BLaER1 treated with 17β-estradiol and CSF1 and Interleukin-3, amounts not matched to agents 10 nM and 100 nM (cell line): ENCODE results near the gene TCF20.

Source experiments
- H3K27ac ChIP-seq, 11 experiments: shearing (Covaris generic); formaldehyde crosslinking; 2 replicates each; pipeline ENCODE4 v1.8.1; 2022
- H3K27me3 ChIP-seq, 11 experiments: shearing (Covaris generic); formaldehyde crosslinking; 2 replicates each; pipeline ENCODE4 v1.8.1; 2022
- H3K36me3 ChIP-seq, 11 experiments: shearing (Covaris generic); formaldehyde crosslinking; 2 replicates each; pipeline ENCODE4 v1.8.1; 2022
- H3K4me1 ChIP-seq, 10 experiments: shearing (Covaris generic); formaldehyde crosslinking; 2 replicates each; pipeline ENCODE4 v1.8.1; 2022
- H3K4me2 ChIP-seq, 11 experiments: shearing (Covaris generic); formaldehyde crosslinking; 2 replicates each; pipeline ENCODE4 v1.8.1; 2022
- H3K4me3 ChIP-seq, 10 experiments: shearing (Covaris generic); formaldehyde crosslinking; 2 replicates each; pipeline ENCODE4 v1.8.1; 2022
- H3K9ac ChIP-seq, 11 experiments: shearing (Covaris generic); formaldehyde crosslinking; 2 replicates each; pipeline ENCODE4 v1.8.1; 2022
- H3K9me3 ChIP-seq, 11 experiments: shearing (Covaris generic); formaldehyde crosslinking; replicated peaks in 1 of 11; 2 replicates each; pipeline ENCODE4 v1.8.1; 2022
- H4K20me1 ChIP-seq, 11 experiments: shearing (Covaris generic); formaldehyde crosslinking; 2 replicates each; pipeline ENCODE4 v1.8.1; 2022
- Cebpa-rat ChIP-seq, 11 experiments: shearing (Covaris generic); IDR thresholded peaks; 2 replicates each; pipeline ENCODE4 v1.8.1; 2022

Gene TCF20

GRCh38 chr22:42297778-42298177 lies 27.3 kb upstream of the TCF20 start:
- H4K20me1 ChIP-seq = peaks cover 0 to 55% (median 13%) of the 10 kb centered on the region in 11 experiments; a peak in 15 of 22 replicates
- no peaks in the 10 kb centered on the region for H3K36me3 ChIP-seq
- peak overlapping the region in 6 of 11 experiments; percentile 2 to 53 (median 37); a peak in 6 of 22 replicates for H3K9ac ChIP-seq
- H3K4me2 ChIP-seq = peak overlapping the region in 9 of 11 experiments; percentile 74 to 100 (median 91); a peak in 18 of 22 replicates
- H3K4me1 ChIP-seq = peaks cover 59 to 99% (median 99%) of the 10 kb centered on the region in 10 experiments
- no peak overlapping the region for H3K4me3 ChIP-seq
- TF ChIP-seq Cebpa-rat (IDR thresholded peaks at IDR 0.05) = no peak
- no peaks in the 10 kb centered on the region for H3K27me3 ChIP-seq
- peak overlapping the region in 7 of 11 experiments; percentile 6 to 73 (median 65); a peak in 14 of 22 replicates for H3K27ac ChIP-seq
- no peaks in the 10 kb centered on the region for H3K9me3 ChIP-seq

- H4K20me1 ChIP-seq = peaks cover 0 to 62% (median 13%) of the 10 kb centered on the region in 11 experiments; a peak in 15 of 22 replicates
- H3K27me3 ChIP-seq = no peaks in the 10 kb centered on the region
- H3K4me1 ChIP-seq = peaks cover 51 to 99% (median 99%) of the 10 kb centered on the region in 10 experiments
- no peaks in the 10 kb centered on the region for H3K9me3 ChIP-seq
- peak overlapping the region; percentile 52 to 100 (median 88) for H3K4me2 ChIP-seq
- no peak overlapping the region for H3K4me3 ChIP-seq
- H3K36me3 ChIP-seq = no peaks in the 10 kb centered on the region
- H3K27ac ChIP-seq = peak overlapping the region in 6 of 11 experiments; percentile 57 to 73 (median 66); a peak in 10 of 22 replicates
- H3K9ac ChIP-seq = peak overlapping the region in 5 of 11 experiments; percentile 6 to 53 (median 49); a peak in 6 of 22 replicates
- no peak for TF ChIP-seq Cebpa-rat (IDR thresholded peaks at IDR 0.05)
These were observed 26.4 kb upstream of the TCF20 start for GRCh38 chr22:42296883-42297282.

GRCh38 chr22:42296381-42296853 lies 26.0 kb upstream of the TCF20 start:
- H3K4me1 ChIP-seq = peaks cover 46 to 99% (median 99%) of the 10 kb centered on the region in 10 experiments

GRCh38 chr22:42294034-42294985 lies 23.9 kb upstream of the TCF20 start:
- H3K27me3 ChIP-seq = no peaks in the 10 kb centered on the region
- no peak for TF ChIP-seq Cebpa-rat (IDR thresholded peaks at IDR 0.05)
- peaks cover 27 to 100% (median 100%) of the 10 kb centered on the region in 10 experiments for H3K4me1 ChIP-seq
- H3K27ac ChIP-seq = peak overlapping the region in 1 of 11 experiments; percentile 9; a peak in 1 of 22 replicates
- H3K4me3 ChIP-seq = no peak overlapping the region
- H3K4me2 ChIP-seq = peak overlapping the region in 10 of 11 experiments; percentile 2 to 100 (median 70); a peak in 18 of 22 replicates
- no peak overlapping the region for H3K9ac ChIP-seq
- H3K36me3 ChIP-seq = no peaks in the 10 kb centered on the region
- no peaks in the 10 kb centered on the region for H3K9me3 ChIP-seq
- H4K20me1 ChIP-seq = peaks cover 0 to 78% (median 13%) of the 10 kb centered on the region in 11 experiments; a peak in 15 of 22 replicates

More at GRCh38 chr22:42296381-42296853, 26.0 kb upstream of the TCF20 start:
- peak overlapping the region; percentile 52 to 100 (median 88) for H3K4me2 ChIP-seq
- peak overlapping the region in 6 of 11 experiments; percentile 6 to 51 (median 28); a peak in 8 of 22 replicates for H3K9ac ChIP-seq
- H3K9me3 ChIP-seq = no peaks in the 10 kb centered on the region
- H4K20me1 ChIP-seq = peaks cover 0 to 67% (median 13%) of the 10 kb centered on the region in 11 experiments; a peak in 15 of 22 replicates
- peak overlapping the region in 1 of 10 experiments; percentile 17; a peak in 1 of 20 replicates for H3K4me3 ChIP-seq
- H3K36me3 ChIP-seq = no peaks in the 10 kb centered on the region
- no peaks in the 10 kb centered on the region for H3K27me3 ChIP-seq
- H3K27ac ChIP-seq = peak overlapping the region in 4 of 11 experiments; percentile 63 to 73 (median 69); a peak in 6 of 22 replicates
- no peak for TF ChIP-seq Cebpa-rat (IDR thresholded peaks at IDR 0.05)

GRCh38 chr22:42292732-42293520 lies 22.5 kb upstream of the TCF20 start:
- H3K4me2 ChIP-seq = peak overlapping the region in 8 of 11 experiments; percentile 34 to 100 (median 85); a peak in 15 of 22 replicates
- no peak overlapping the region for H3K4me3 ChIP-seq
- no peaks in the 10 kb centered on the region for H3K27me3 ChIP-seq
- H3K36me3 ChIP-seq = no peaks in the 10 kb centered on the region
- no peak overlapping the region for H3K27ac ChIP-seq
- peaks cover 21 to 100% (median 99%) of the 10 kb centered on the region in 10 experiments for H3K4me1 ChIP-seq
- H3K9ac ChIP-seq = 0 out of 22 replicates have a peak overlapping the region, but pooled peaks of 2 of the 11 experiments have one; percentile 2 to 6
- H4K20me1 ChIP-seq = peaks cover 0 to 72% (median 13%) of the 10 kb centered on the region in 11 experiments; a peak in 15 of 22 replicates
- H3K9me3 ChIP-seq = no peaks in the 10 kb centered on the region
- no peak for TF ChIP-seq Cebpa-rat (IDR thresholded peaks at IDR 0.05)

- Histone ChIP-seq H3K36me3 (no peaks in the 10 kb centered on the region), H3K27me3 (no peaks in the 10 kb centered on the region), H3K9ac (peak overlapping the region in 5 of 11 experiments; percentile 4 to 44 (median 13); a peak in 2 of 22 replicates), H3K4me1 (peaks cover 8 to 100% (median 99%) of the 10 kb centered on the region in 10 experiments), H3K9me3 (no peaks in the 10 kb centered on the region), H3K27ac (no peak overlapping the region), H3K4me3 (no peak overlapping the region), H4K20me1 (peaks cover 0 to 62% (median 12%) of the 10 kb centered on the region in 11 experiments; a peak in 15 of 22 replicates), H3K4me2 (peak overlapping the region in 9 of 11 experiments; percentile 18 to 100 (median 53); a peak in 16 of 22 replicates)
- TF ChIP-seq Cebpa-rat (IDR thresholded peaks at IDR 0.05) = no peak
These were observed 20.8 kb upstream of the TCF20 start for GRCh38 chr22:42291287-42291686.

- no peak overlapping the region for H3K4me3 ChIP-seq
- H3K27ac ChIP-seq = no peak overlapping the region
These were observed 19.5 kb upstream of the TCF20 start for GRCh38 chr22:42289671-42290541.

More at GRCh38 chr22:42289671-42290541, 19.5 kb upstream of the TCF20 start:
- no peak for TF ChIP-seq Cebpa-rat (IDR thresholded peaks at IDR 0.05)
- peaks cover 16 to 100% (median 99%) of the 10 kb centered on the region in 10 experiments for H3K4me1 ChIP-seq
- H3K9me3 ChIP-seq = no peaks in the 10 kb centered on the region
- peak overlapping the region in 7 of 11 experiments; percentile 35 to 100 (median 91); a peak in 12 of 22 replicates for H3K4me2 ChIP-seq
- H3K36me3 ChIP-seq = no peaks in the 10 kb centered on the region
- H4K20me1 ChIP-seq = peaks cover 0 to 51% (median 9%) of the 10 kb centered on the region in 11 experiments; a peak in 14 of 22 replicates
- no peaks in the 10 kb centered on the region for H3K27me3 ChIP-seq
- peak overlapping the region in 3 of 11 experiments; percentile 11 to 39 (median 18); a peak in 3 of 22 replicates for H3K9ac ChIP-seq
